HG03103 (cell line): ENCODE data around the gene OR52B6.
"Not testable (repeated sequence)": the region's sequence is repeated elsewhere in the genome, so short reads cannot be mapped to it uniquely, and the experiment has no call there.

Experiments used
- ATAC-seq: cut with Tn5 transposase; IDR thresholded peaks from one replicate; pipeline ENCODE4 v1.9.1; 2021; ENCODE audit warnings: low read depth; ENCODE audit not compliant: unreplicated experiment

Gene OR52B6, protein sequence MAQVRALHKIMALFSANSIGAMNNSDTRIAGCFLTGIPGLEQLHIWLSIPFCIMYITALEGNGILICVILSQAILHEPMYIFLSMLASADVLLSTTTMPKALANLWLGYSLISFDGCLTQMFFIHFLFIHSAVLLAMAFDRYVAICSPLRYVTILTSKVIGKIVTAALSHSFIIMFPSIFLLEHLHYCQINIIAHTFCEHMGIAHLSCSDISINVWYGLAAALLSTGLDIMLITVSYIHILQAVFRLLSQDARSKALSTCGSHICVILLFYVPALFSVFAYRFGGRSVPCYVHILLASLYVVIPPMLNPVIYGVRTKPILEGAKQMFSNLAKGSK

DNA sequence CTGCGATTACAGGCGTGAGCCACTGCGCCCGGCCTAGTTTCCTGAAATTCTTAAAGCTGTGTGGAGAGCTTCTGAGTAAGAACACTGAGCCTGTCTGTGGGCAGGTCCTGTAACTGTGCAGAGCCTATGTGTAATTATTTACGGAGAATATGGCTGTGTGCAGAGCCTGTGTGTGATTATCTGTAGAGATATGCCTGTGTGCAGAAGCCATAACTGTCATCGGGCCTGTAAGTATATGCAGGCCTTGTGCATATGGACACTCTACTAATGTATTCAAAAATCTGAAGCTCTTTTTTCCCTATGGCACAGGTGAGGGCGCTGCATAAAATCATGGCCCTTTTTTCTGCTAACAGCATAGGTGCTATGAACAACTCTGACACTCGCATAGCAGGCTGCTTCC, at the start of gene OR52B6:
Gene OR52B6 (plus strand): TSS at position 301 of the 400 bp plus-strand sequence. CDS start 0 bp downstream, at position 301.
- no peak for ATAC-seq

- no peak for ATAC-seq
Measured at GRCh38 chr11:5531053-5531831, 49.4 kb upstream of the OR52B6 start.

DNA sequence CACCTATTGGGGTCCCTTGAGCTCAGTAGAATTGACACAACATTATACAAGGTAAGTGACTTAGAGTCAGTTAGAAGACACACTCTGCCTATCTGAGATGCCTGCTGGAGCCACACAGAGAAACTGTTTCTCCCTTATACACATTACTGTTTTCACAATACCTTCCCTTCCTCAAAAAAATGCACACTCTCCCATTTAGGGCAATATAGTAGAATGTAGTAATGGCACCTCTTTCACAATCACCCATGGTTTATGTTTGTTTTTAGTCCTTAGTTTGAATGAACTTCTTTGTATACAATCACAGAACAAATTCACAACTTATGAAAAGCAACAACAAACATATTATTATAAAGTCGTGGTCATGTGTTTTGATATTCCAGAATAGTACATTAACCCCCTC, 46.6 kb upstream of the OR52B6 start:
- ATAC-seq = no peak

DNA sequence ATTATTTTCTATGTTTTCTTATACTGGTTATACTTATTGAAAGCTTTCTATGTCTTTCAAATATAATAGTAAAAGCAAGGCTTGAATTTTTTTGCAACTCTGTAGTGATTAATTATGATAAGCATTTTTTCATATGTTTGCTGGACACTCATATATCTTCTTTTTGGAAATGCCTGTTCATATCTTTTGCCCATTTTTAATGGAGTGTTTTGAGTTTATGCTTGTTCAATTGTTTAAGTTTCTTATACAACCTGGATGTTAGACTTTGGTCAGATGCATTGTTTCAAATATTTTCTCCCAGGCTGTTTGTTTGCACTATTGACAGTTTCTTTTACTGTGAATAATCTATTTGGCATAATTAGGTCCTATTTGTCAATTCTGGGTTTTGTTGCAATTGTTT, 44.2 kb upstream of the OR52B6 start:
- no peak for ATAC-seq

GRCh38 chr11:5541427-5541826, 39.2 kb upstream of the OR52B6 start:
- ATAC-seq = no peak

DNA sequence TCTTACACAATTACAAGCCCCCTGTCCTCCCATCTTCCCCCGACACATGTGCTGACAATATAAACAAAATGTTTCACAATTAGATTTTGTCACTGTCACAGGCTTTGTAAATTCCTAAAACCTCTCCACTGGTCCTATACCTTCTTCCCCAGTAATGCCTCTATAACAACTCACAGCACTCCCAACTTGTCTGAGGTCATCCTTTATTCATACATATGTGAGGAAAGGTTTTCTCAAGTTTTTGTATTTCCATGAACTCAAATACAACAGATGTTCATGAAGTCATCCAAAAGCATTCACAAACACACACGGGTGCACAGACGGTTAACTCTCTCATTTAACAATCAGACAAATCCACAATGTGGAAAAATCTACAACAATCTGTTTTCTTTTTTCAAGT, 34.2 kb upstream of the OR52B6 start:
- no peak for ATAC-seq

GRCh38 chr11:5547982-5548381, 32.7 kb upstream of the OR52B6 start:
- no peak for ATAC-seq

- no peak for ATAC-seq
Measured at GRCh38 chr11:5548440-5548839, 32.2 kb upstream of the OR52B6 start, which contains the start of gene OR52H1. OR52H1 (minus strand) TSS chr11:5548540; CDS start chr11:5545505, 3,035 bp downstream.

GRCh38 chr11:5550440-5551095, 30.1 kb upstream of the OR52B6 start:
- ATAC-seq = no peak

- ATAC-seq = no peak
Measured at GRCh38 chr11:5553343-5553742, 27.3 kb upstream of the OR52B6 start.

- ATAC-seq = no peak
Measured at GRCh38 chr11:5556596-5557188, 24.0 kb upstream of the OR52B6 start.

- no peak for ATAC-seq
Measured at GRCh38 chr11:5557751-5558150, 22.9 kb upstream of the OR52B6 start.

- ATAC-seq = no peak
Measured at GRCh38 chr11:5564259-5565019, 16.2 kb upstream of the OR52B6 start.

GRCh38 chr11:5574654-5575053, 6.0 kb upstream of the OR52B6 start:
- ATAC-seq = no peak

GRCh38 chr11:5575152-5575551, 5.5 kb upstream of the OR52B6 start:
- ATAC-seq = no peak

DNA sequence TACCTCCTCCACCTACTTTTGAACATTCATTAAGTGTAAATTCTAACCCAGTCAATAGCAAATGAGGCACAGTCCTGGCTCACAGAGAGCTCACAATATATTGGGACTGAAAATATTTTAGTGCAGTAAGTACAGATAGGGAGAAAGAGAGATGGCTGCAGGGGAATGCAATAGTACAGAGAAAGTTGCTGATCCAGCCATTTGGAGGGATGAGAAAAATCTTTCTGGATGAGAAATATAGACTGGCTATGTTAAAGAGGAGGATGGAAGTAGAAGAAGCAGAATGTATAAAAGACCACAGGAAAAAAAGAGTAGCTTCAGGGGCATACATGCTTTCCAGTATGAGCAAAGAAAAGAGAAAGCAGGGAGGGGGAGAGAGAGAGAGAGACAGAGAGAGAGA, 3.6 kb upstream of the OR52B6 start:
- no peak for ATAC-seq

GRCh38 chr11:5581014-5581413, 337 bp downstream of the OR52B6 start:
- ATAC-seq = no peak

DNA sequence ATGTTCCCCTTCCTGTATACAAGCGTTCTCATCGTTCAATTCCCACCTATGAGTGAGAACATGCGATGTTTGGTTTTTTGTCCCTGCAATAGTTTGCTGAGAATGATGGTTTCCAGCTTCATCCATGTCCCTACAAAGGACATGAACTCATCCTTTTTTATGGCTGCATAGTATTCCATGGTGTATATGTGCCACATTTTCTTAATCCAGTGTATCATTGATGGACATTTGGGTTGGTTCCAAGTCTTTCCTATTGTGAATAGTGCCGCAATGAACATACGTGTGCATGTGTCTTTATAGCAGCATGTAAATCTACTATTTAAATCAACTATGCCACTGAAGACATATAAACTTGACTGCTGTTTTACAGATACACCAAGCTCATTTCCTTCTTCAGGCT, 3.8 kb downstream of the OR52B6 start:
- ATAC-seq = not testable (repeated sequence)

- not testable (repeated sequence) for ATAC-seq
Measured at GRCh38 chr11:5589906-5590305, 9.2 kb downstream of the OR52B6 start.

- ATAC-seq = no peak
Measured at GRCh38 chr11:5591613-5592012, 10.9 kb downstream of the OR52B6 start.
